HG03558 (cell line): ENCODE data around the gene TESMIN.

Experiments
- ATAC-seq: cut with Tn5 transposase; IDR thresholded peaks from one replicate; pipeline ENCODE4 v1.9.1; 2021; ENCODE audit warnings: moderate number of reproducible peaks; ENCODE audit not compliant: unreplicated experiment; ENCODE audit errors: extremely low read depth

The TESMIN gene

GRCh38 chr11:68685656-68686380, 65.5 kb downstream of the TESMIN start:
- ATAC-seq = no peak

- no peak for ATAC-seq
These were observed 66.6 kb downstream of the TESMIN start, which contains the start of gene GAL for GRCh38 chr11:68684385-68685356. GAL (plus strand) TSS chr11:68684544; CDS start chr11:68684924, 380 bp downstream.

- no peak for ATAC-seq
These were observed 67.6 kb downstream of the TESMIN start for GRCh38 chr11:68683536-68684384.

GRCh38 chr11:68683121-68683520, 68.2 kb downstream of the TESMIN start:
- no peak for ATAC-seq

GRCh38 chr11:68682531-68682961, 68.8 kb downstream of the TESMIN start:
- no peak for ATAC-seq

GRCh38 chr11:68680541-68681231, 70.6 kb downstream of the TESMIN start:
- ATAC-seq = no peak

GRCh38 chr11:68678031-68678441, 73.3 kb downstream of the TESMIN start:
- no peak for ATAC-seq

DNA sequence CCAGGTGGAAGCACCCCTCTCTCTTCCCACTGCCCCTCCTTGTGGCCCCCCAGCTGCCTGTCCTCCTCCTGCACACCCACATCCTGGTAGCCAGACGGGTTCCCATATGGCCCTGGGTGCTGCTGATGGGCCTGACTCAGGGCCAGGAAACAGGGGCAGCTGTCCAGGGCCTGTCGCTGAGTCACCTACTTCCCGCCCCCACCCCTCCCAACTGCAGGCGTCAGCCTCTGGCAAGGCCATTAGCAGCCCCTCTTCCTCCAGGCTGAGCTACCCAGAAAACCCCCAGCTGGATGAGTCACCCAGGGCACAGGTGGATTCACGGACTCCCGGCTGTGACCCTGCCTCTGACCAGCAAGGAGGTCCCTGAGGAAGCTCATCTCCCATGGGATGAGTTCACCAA, 73.9 kb downstream of the TESMIN start:
- ATAC-seq = no peak

- ATAC-seq = no peak
These were observed 76.9 kb downstream of the TESMIN start for GRCh38 chr11:68674461-68674860.

DNA sequence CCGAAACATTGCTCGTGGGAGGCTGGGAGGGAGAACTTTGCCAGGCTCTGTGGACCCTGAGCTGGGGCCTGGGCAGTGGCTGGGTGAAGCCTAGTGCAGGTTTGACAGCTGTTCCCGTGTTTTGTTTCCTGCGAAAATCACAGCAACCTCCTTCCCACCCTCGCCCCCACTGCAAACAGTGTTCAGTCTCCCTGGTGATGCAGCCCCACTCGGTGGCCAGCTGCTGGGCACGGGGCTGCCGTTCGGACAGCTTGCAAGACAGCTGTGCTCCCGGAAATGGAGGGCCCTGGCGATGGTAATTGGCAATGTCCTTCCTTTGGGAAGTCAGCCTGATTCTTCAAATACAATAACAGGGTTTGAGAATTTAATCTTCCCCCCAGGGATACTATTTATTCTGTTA, 77.3 kb downstream of the TESMIN start:
- ATAC-seq = no peak

DNA sequence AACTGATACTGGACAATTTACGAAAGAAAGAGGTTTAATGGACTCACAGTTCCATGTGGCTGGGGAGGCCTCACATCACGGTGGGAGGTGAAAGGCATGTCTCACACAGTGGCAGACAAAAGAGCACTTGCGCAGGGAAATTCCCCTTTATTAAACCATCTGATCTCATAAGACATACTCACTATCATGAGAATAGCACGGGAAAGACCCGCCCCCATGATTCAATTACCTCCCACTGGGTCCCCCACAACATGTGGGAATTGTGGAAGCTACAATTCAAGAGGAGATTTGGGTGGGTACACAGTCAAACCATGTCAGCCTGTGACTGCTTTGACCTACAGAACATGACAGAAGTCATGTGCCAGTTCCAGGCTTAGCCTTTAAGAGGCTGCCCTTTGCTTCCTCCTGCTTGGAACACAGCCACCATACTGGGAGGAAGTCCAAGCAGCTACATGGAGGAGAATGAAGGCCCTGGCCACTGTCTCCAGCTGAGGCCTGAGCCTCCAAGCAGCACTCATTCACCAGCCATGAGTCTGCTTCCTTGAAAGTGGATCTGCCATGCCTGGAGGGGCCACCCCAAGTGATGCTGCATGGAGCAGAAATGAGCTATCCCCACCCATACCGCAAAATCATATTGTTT, 77.9 kb downstream of the TESMIN start:
- no peak for ATAC-seq

DNA sequence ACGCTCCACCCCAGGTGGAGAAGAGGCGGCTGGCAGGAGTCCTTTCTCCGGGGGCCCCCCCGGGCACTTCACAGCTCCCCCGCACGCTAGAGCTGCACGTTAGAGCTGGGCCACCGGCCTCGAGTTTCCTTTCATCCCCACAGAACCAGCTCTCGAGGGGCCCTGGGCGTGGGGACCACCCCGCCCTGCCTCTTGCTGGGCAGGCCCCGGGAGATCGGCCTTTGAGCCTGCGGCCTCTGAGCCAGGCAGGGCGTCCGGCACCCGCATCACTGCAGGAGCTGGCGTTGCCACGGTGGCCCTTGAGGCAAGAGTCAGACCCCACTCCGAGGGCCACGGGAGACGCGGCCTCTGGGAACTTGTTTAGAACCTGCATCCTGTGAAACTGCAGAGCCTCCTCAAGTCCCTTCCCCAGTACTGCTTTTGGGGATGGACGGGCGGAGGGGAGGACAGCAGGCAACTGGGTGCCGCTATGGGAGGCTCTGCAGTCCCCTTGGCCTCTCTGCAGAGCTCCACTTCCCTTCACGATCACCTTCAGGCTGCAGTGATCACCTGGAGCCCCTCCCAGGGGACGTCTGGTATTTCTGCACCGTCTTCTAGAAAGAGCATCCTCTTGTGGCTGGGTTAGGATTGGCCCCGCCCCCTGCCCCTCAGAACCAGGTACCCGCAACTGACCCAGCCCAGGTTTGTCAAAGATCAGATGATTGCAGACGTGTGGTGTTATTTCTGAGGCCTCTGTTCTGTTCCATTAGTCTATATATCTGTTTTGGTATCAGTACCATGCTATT, 80.9 kb downstream of the TESMIN start:
- ATAC-seq = no peak

DNA sequence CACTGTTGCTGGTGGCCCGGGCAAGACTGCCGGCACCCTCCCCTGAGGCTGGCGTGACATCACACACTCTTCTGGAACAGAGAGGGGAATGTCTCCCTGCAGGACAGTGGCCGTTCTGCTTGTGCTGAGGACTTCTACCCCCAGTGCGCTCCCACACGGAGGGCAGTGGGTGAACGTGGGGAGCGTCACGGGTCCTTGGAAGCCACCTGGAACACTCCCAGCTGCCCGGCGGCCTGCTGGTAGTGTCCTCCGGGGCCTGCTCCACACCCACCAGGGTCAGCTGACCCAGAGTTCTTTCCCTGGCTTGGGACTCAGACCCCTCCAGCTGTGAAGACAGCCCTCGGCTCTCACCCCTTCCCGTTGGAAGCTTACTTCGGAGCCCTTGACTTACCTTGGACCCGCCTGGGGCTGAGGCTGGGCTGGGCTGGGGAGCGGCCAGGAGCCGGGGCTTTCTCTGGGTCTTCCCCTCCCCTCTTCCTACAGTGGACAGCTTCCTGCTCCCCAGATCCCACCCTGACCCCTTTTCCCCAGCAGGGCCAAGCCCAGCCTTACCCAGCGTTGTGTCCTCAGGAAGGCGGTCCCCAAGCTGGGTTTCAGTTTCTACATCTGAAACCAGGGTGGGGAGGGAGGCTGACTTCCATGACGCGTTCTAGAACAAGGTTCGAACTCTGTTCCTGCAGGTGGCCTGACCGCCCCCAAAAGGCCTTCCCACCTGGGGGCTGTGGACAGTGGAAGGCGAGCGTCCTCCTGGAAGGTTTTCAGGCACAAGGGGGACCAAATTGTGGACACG, 81.8 kb downstream of the TESMIN start:
- ATAC-seq = no peak

DNA sequence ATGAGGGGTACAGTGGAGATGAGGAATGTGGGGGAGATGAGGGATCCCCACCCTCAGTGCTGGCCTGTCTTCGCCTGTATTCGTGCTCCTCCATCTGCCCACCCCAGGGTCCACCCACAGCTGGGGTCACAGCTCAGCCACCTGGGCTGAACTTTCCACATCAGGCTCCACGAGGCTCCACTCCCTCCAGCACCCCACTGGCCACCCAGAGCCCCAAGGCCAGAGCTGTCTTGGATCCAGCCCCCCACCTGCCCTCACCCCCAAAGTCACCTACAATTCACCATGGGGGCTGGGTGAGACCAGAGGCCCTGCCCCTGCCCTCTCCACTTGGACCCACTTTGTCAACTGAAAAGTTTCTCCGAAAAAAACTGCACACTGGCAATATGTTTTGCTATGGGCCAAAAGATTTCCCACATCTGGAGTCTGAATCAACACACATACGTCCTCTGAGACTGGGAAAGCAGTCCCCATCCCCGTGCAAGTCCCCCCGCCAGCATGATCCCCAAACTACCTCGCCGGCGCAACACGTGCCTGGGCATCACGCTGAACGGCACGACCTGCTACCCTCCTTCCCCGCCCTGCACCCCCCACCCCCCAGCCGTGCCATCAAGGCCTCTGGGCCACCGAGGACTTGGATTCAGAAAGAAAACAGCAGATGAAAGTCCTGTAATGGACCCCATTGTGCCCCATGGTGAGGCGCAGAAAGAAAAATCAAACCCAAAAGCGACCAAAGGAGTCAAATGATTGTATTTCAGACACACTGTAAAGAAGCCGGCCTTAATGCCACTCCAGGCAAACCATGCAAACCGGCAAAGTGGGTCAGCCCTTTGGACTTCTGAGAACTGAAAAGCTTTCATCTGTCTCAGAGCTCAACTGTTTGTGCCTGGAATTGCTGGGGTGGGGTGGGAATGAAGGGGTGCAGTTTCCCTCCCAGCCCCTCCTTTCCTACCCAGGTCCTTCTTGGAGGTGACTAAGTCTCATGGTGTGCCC, 83.5 kb downstream of the TESMIN start:
- ATAC-seq = no peak

GRCh38 chr11:68666849-68667248, 84.5 kb downstream of the TESMIN start:
- ATAC-seq = no peak

DNA sequence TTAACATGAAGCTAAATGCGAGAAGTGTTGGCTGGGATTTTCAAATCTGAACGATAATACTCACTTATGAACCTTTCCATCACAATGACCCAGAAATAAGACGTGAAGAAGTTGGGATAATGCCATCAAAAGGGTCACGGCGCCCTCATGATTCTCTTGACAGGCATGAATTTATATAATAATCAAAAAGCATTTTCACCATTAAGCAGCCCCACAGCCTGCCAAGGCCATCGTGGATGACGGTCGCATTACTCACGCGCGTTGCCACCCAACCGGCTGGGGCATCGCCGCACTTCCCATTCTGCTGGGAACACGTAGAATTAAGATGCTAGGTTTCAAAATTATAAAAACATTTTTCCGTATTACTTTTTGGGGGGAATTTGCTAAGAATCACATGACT, 85.9 kb downstream of the TESMIN start:
- ATAC-seq = no peak

DNA sequence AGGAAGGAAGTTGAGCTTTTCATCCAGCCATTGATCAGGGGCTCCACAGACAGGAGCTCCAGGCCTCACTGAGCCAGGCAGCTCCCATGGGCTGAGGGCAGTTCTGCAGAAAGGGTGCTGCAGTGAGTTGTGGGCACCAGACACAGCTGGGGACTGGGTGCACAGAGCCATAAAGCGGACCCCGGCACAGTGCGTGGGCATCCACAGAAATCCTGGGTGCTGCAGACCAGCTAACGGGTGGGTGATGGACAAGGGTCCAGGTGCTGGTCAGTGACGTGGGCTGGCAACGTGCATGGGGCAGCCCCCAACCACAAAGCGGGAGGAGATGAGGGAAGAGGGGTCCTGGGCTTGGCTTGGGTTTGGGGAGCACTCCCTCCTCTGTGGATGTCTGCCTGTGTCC, 86.4 kb downstream of the TESMIN start:
- no peak for ATAC-seq
